SIG-M5 treated with dmso at 0.1 percent for 504 hours (cell line): Measurements from ENCODE around the gene A2M.
"Not testable (repeated sequence)": the region's sequence is repeated elsewhere in the genome, so short reads cannot be mapped to it uniquely, and the experiment has no call there.

ENCODE experiments used
- DNase-seq: peaks from one replicate; lab custom pipeline; 2025; ENCODE audit not compliant: unreplicated experiment; lab: John Stamatoyannopoulos, UW

A2M gene

GRCh38 chr12:9115731-9116559, at the start of gene A2M:
A2M (minus strand) TSS chr12:9115919; CDS start chr12:9115849, 70 bp downstream.
- no peak for DNase-seq

DNA sequence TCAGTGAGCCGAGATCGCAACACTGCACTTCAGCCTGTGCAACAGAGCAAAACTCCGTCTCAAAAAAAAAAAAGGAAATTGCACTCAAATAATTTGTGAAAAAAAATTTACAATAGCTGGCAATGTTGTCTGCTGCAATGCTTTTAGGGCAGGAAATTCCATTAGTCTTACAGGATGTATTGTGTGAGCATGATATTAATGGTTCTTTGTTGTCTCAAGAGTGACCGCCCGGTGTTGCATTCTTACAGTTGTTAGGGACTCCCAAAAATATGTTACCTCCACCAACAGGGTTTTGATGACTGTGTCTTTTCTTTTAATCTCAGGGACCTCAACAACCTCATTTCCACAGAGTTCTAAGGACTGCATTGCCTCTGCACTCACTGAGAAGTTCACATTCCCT, 47.7 kb upstream of the A2M start:
- DNase-seq, result no peak

- DNase-seq, result no peak
These were observed 40.4 kb upstream of the A2M start for GRCh38 chr12:9156119-9156518.

- no peak for DNase-seq
These were observed 33.7 kb upstream of the A2M start for GRCh38 chr12:9149372-9149771.

- no peak for DNase-seq
These were observed 33.2 kb upstream of the A2M start for GRCh38 chr12:9148926-9149325.

DNA sequence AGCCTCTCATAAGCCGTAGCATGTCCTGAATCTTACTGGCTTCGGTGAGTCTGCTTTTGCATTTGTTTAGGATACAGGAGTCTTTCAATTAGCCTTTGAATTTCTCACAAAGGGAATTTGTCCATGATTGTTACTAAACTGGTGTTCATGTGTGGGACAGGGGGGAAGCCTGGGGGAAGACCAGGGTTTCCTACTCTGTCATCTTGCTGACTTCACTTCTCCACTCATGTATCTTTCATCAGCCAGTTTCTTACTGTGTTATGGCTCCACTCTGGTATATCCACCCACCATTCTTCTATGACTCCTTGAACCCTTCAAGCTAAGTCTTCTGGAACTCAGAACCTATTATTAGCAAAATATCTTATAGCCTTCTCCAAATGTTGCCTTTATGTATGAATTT, 31.7 kb upstream of the A2M start:
- DNase-seq, result no peak

DNA sequence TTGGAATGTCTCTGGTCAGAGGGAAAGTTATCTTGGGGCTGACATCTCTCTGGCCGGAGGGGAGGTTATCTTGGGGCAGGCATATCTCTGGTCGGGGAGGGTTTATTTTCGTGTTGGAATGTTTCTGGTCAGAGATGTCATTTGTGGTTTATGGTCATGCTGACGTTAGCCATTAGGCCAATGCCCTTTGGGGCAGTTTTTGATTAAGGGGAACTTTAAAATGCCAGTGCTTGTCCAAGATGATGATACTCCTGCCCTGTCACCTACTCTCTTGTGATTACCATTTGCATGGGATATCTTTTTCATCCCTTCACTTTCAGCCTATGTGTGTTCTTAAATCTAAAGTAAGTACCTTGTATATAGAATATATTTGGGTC, 29.0 kb upstream of the A2M start:
- no peak for DNase-seq

DNA sequence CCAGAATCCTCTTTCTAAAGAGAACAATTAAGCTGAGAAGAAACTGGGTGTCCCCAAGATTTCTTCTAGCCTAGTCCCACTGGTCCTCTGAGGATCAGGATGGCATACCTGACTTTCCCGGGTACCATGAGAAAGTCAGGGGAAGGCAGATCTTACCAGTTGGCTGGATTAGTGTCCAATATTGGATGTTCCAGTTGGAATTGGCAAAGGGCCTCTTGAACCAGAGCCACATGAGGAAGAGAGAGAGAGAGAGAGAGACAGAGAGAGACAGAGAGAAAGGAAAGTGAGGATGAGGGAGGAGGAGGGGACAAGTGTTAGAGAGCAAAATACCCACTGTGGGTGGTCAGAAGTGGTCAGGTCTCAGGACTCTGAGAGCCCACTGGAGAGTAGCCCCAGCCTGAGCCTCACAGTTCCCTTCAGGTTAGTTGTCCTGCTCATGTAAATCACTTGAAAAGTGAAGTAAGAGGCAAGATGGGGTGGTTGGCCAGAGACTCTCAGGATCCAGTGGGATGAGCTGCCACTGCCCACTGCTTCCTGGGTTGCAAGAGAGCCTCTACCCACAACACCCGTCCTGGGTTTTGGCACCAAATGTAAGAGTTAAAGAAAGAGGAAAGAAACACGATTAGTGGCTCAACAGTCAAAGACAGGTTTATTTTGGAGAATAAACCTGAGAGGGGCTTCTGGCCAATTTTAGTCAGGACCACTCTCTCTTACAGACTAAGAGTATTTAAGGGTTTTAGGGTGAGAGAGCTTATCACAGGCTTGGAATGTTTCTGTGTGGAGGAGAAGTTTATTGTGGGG, 28.4 kb upstream of the A2M start:
- DNase-seq, result no peak

- DNase-seq, result no peak
These were observed 27.4 kb upstream of the A2M start for GRCh38 chr12:9143137-9143536.

- not testable (repeated sequence) for DNase-seq
These were observed 24.0 kb upstream of the A2M start for GRCh38 chr12:9139588-9140290.

GRCh38 chr12:9135903-9136310, 20.2 kb upstream of the A2M start:
- no peak for DNase-seq

GRCh38 chr12:9134981-9135628, 19.4 kb upstream of the A2M start:
- DNase-seq, result peak; percentile 16

DNA sequence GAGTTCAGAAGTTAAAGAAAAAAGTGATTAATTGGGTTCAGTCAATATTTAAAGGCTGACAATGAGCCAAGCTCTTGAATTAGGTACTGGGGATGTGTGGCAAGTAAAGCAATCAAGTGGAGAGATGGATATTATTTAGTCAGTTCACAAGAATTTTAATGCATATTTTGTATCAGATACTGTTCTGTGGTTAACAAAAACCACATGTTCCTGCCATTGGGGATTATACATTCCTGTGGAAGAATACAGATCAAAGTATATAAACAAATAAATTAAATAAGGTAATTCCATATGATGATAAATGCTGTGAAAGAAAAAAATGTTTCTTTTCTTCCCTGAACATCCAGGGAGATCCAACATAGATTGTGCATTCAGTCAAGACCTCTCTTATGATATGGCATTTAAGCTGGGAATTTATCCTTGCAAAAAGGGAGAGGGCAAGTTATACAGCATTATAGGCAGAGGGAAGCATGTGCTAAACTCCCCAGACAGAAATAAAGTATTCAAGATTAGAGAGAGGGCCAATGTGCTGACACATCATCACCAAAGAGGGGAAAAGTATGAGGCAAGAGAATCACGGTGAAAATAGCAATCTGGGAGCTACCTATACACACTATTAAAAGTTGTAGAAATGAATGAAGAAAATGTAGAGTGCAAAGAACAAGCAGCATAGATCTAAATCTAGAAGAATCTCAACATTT, 17.6 kb upstream of the A2M start:
- DNase-seq, result no peak

DNA sequence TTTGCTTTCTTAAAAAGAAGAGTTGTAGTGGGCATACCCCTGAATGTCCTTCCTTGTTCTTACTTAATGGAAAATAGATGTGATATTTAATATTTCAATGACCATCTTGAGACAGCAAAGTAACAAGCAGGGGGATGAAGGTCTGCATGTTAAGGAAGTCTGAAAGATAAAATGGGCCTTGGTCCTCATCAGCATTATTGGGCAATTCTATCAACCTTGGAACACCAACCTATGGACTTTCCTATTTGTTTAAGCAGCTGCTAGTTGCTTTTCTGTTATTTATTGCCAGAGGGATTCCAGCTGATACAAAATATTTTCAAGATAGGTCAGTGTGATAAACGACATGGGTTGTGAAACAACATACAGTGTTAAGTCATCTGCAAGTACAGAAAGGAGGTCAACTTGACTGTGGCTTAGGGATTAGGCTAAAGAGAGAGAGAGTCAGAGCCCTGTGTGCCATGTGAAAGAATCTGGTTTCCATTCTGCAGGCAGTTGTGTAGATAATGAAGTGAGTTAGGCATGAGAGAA, 16.4 kb upstream of the A2M start:
- no peak for DNase-seq

GRCh38 chr12:9130244-9130643, 14.5 kb upstream of the A2M start:
- DNase-seq, result no peak

DNA sequence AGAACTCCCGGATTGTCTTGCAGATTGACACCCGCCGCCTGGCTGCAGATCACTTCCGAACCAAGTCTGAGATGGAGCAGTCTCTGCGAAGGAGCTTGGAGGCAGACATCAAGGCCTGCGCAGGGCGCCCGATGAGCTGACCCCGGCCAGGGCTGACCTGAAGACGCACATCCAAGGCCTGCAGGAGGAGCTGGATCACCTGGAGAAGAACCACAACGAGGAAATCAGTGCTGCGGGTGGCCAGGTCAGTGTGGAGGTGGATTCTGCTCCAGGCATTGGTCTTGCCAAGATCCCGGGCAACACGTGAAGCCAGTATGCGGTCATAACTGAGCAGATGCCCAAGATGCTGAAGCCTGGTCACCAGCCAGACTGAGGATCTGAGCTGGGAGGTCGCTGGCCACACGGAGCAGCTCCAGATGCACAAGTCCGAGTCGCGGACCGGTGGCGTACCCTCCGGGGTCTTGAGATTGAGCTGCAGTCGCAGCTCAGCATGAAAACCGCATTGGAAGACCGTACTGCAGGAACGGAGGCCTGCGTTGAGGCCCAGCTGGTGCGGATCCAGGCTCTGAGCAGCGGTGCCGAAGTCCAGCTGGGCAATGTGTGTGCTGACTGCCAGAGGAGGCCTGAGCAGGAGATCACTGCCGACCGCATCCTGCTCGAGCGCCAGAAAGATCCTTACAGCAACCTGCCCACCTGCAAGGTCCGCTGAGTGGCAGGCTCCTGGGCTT, 12.4 kb upstream of the A2M start:
- no peak for DNase-seq

- DNase-seq, result no peak
These were observed 11.8 kb upstream of the A2M start for GRCh38 chr12:9127484-9127883.

- DNase-seq, result no peak
These were observed 8.8 kb upstream of the A2M start for GRCh38 chr12:9124383-9125031.

- no peak for DNase-seq
These were observed 8.2 kb upstream of the A2M start for GRCh38 chr12:9123781-9124382.
